Upper lobe of left lung (tissue), 4 donors: ENCODE results near the gene ITFG1.

Source experiments
- CTCF ChIP-seq, 6 experiments: fragments of 450-650 bp in 4 of 6; fragments of 200-600 bp in 2 of 6; sonication (generic) in 2 of 6; IDR thresholded peaks; one replicate each; pipeline ENCODE4 v1.5.1; 2016 to 2019; ENCODE audit warnings: antibody characterized with exemption in 6 of 6
- EP300 ChIP-seq, 4 donors: sonication (generic); formaldehyde crosslinking; IDR thresholded peaks; one replicate each; pipeline ENCODE4 v1.5.1; 2017; ENCODE audit warnings: antibody characterized with exemption in 4 of 4, control low read depth in 2 of 4
- POLR2A ChIP-seq, 4 donors: fragments of 450-650 bp; IDR thresholded peaks; one replicate each; pipeline ENCODE4 v1.5.1; 2016 to 2017; ENCODE audit warnings: antibody characterized with exemption in 4 of 4, mild to moderate bottlenecking in 2 of 4

- TF ChIP-seq CTCF (IDR thresholded peaks at IDR 0.05) (no peak), EP300 (IDR thresholded peaks at IDR 0.05) (no peak), POLR2A (IDR thresholded peaks at IDR 0.05) (no peak)
Observed at GRCh38 chr16:47109361-47109760, 351.5 kb downstream of the ITFG1 start.
